Smooth muscle cell (in vitro differentiated cells): ENCODE results near the gene HDDC2. TPM values are rescaled to one million over a fixed set of nuclear protein-coding genes. Genes with fewer than 3 reads are reported as not detected.

Source experiments
- DNase-seq: peaks from one replicate; lab custom pipeline; 2025; ENCODE audit not compliant: unreplicated experiment; lab: John Stamatoyannopoulos, UW
- H2AFZ ChIP-seq: fragments of 200-600 bp; sonication (generic); 2 replicates; pipeline ENCODE4 v1.6.0; 2016; ENCODE audit warnings: antibody characterized with exemption, low read depth, mild to moderate bottlenecking
- H3F3A ChIP-seq: fragments of 200-600 bp; sonication (generic); 2 replicates; pipeline ENCODE4 v1.6.0; 2017; ENCODE audit warnings: antibody characterized with exemption, low read depth
- H3K27ac ChIP-seq: fragments of 200-600 bp; sonication (generic); 2 replicates; pipeline ENCODE4 v1.5.1; 2016; ENCODE audit warnings: low read depth, mild to moderate bottlenecking
- H3K27me3 ChIP-seq: fragments of 200-600 bp; sonication (generic); 2 replicates; pipeline ENCODE4 v1.6.1; 2016; ENCODE audit warnings: low read depth, mild to moderate bottlenecking
- H3K36me3 ChIP-seq: fragments of 200-600 bp; sonication (generic); 2 replicates; pipeline ENCODE4 v1.5.1; 2016; ENCODE audit warnings: low read depth
- H3K4me1 ChIP-seq: fragments of 200-600 bp; sonication (generic); 2 replicates; pipeline ENCODE4 v1.5.1; 2016; ENCODE audit warnings: low read depth
- H3K4me2 ChIP-seq: fragments of 200-600 bp; sonication (generic); 2 replicates; pipeline ENCODE4 v1.6.0; 2016; ENCODE audit warnings: mild to moderate bottlenecking
- H3K4me3 ChIP-seq: fragments of 200-600 bp; sonication (generic); 2 replicates; pipeline ENCODE4 v1.5.1; 2016; ENCODE audit warnings: mild to moderate bottlenecking
- H3K79me2 ChIP-seq: fragments of 200-600 bp; sonication (generic); 2 replicates; pipeline ENCODE4 v1.6.0; 2016; ENCODE audit warnings: low read depth, mild to moderate bottlenecking
- H3K9ac ChIP-seq: fragments of 200-600 bp; sonication (generic); 2 replicates; pipeline ENCODE4 v1.6.0; 2016; ENCODE audit warnings: low read depth
- H3K9me3 ChIP-seq: fragments of 200-600 bp; sonication (generic); replicated peaks from 2 replicates; pipeline ENCODE4 v1.5.1; 2016; ENCODE audit warnings: low read depth
- H4K20me1 ChIP-seq: fragments of 200-600 bp; sonication (generic); 2 replicates; pipeline ENCODE4 v1.6.0; 2016; ENCODE audit warnings: low read depth
- CTCF ChIP-seq: fragments of 200-600 bp; sonication (generic); IDR thresholded peaks from 2 replicates; pipeline ENCODE4 v1.5.1; 2017; ENCODE audit warnings: borderline replicate concordance, mild to moderate bottlenecking, antibody characterized with exemption; ENCODE audit not compliant: insufficient read depth, poor library complexity, severe bottlenecking
- WGBS: methylation state at CpG from one replicate; pipeline ENCODE4 v1.1.7; 2016; ENCODE audit warnings: low lambda C conversion rate; 5-methylcytosine and 5-hydroxymethylcytosine counted together
- polyA plus RNA-seq: library from polyadenylated mRNA; unstranded; fragments of >200 nt; fragmentation: Nextera tagmentation; extraction: Ambion mirVana; gene quantifications from 2 replicates; pipeline ENCODE4 v1.2.1, GENCODE V29; 2016
- total RNA-seq: library from RNA; depleted of rRNA; stranded (reverse); fragments of >200 nt; gene quantifications from 2 replicates; pipeline ENCODE4 v1.2.3, GENCODE V29; 2014

Gene HDDC2
- total and polyA plus RNA-seq, 2 experiments from 2014 or later = 104 to 114 TPM

- H3K4me1 ChIP-seq = no peaks in the 10 kb centered on the region
- H3K27ac ChIP-seq = no peak overlapping the region
- WGBS = 63% methylated on average over 6 of the region's 6 CpGs
- no peak overlapping the region for H3K4me2 ChIP-seq
- no peaks in the 10 kb centered on the region for H3K27me3 ChIP-seq
- H3K79me2 ChIP-seq = no peaks in the 10 kb centered on the region
- no peaks in the 10 kb centered on the region for H3K9me3 ChIP-seq
- no peak overlapping the region for H3K9ac ChIP-seq
- no peak for TF ChIP-seq CTCF
- H3K4me3 ChIP-seq = no peak overlapping the region
- H3F3A ChIP-seq = no peaks in the 10 kb centered on the region
- H4K20me1 ChIP-seq = no peaks in the 10 kb centered on the region
- no peak for DNase-seq
- no peak overlapping the region for H2AFZ ChIP-seq
- H3K36me3 ChIP-seq = no peaks in the 10 kb centered on the region
These were observed 6.3 kb upstream of the HDDC2 start for GRCh38 chr6:125307964-125308615.

GRCh38 chr6:125307150-125307838, 5.5 kb upstream of the HDDC2 start:
- Histone ChIP-seq H3K4me1 (no peaks in the 10 kb centered on the region), H3F3A (peaks cover 5% of the 10 kb centered on the region), H3K4me3 (no peak overlapping the region), H3K27ac (peak overlapping the region; percentile 12), H3K36me3 (no peaks in the 10 kb centered on the region), H4K20me1 (no peaks in the 10 kb centered on the region), H3K79me2 (no peaks in the 10 kb centered on the region), H3K9ac (no peak overlapping the region), H2AFZ (no peak overlapping the region), H3K27me3 (no peaks in the 10 kb centered on the region), H3K9me3 (no peaks in the 10 kb centered on the region), H3K4me2 (no peak overlapping the region)
- DNase-seq = no peak
- WGBS = 79% methylated on average over 6 of the region's 6 CpGs
- TF ChIP-seq CTCF = no peak

DNA sequence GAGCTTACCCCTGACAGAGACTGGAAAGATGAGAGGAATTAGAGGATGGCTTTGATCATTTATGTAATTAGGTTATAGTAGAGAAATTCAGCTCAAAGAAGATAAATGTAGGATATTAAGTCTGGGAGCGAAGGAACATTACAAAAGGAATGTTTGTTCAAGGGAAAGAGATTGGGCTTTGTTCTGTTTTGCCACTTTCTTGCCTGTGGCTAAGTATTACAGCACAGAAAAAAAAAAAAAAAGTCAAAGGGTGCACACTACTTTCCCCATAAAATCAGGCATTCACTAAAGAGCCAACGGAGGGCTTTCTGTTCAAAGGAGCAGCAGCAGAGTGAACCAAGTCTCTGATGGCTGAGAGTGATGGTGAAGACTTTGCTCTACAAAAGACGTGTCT, 5.0 kb upstream of the HDDC2 start:
- H3K4me2 ChIP-seq = no peak overlapping the region
- 70% methylated on average over 3 of the region's 3 CpGs for WGBS
- no peak overlapping the region for H2AFZ ChIP-seq
- H3K79me2 ChIP-seq = no peaks in the 10 kb centered on the region
- no peak overlapping the region for H3K9ac ChIP-seq
- H3K4me3 ChIP-seq = no peak overlapping the region
- no peak for DNase-seq
- no peaks in the 10 kb centered on the region for H3K27me3 ChIP-seq
- no peak for TF ChIP-seq CTCF
- H4K20me1 ChIP-seq = no peaks in the 10 kb centered on the region
- no peaks in the 10 kb centered on the region for H3K9me3 ChIP-seq
- H3K27ac ChIP-seq = peak overlapping the region; percentile 12
- no peaks in the 10 kb centered on the region for H3K36me3 ChIP-seq
- no peaks in the 10 kb centered on the region for H3K4me1 ChIP-seq
- peaks cover 8% of the 10 kb centered on the region for H3F3A ChIP-seq
